NCI-H82 treated with DMSO at 0.1 percent for 48 hours (cell line): ENCODE measurements around the gene NRF1.
"Not testable (repeated sequence)": the region's sequence is repeated elsewhere in the genome, so short reads cannot be mapped to it uniquely, and the experiment has no call there.

Source experiments
- DNase-seq: peaks from one replicate; lab custom pipeline; 2025; ENCODE audit not compliant: unreplicated experiment; lab: John Stamatoyannopoulos, UW

Gene NRF1

DNA sequence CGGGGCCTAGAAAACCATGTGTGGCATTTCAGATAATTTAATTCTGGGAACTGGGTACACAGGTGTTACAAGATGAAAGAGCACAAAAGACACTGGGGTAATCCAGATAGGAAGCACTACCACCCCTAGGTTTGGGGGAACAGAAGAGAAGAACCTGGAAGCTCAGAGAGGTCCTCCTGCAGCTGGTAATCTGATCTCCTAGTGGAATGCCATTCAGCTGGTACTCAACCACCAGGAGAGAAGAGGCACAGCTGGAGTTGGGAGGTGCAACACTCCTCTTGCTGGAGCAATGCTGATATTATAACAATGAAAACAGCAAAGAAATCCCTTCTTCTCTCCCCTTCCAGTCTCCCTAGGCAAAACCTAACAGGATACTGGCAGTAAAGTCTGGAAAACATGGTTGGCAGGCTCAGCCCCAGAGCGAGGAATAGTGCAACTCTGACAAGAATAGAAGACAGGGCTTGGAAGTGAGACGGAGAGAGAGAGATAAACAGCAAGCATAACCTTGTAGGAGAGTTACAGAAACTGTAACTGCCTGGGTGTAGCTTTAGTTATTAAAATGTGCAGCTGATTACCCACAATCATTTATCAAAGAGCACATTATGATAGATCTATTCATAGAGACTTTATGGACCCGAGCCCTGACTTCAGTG is 35.0 kb downstream of the NRF1 start:
- no peak for DNase-seq

- no peak for DNase-seq
Measured at GRCh38 chr7:129649128-129649690, 37.7 kb downstream of the NRF1 start.

- DNase-seq, result no peak
Measured at GRCh38 chr7:129650056-129650758, 38.7 kb downstream of the NRF1 start.

GRCh38 chr7:129652914-129653313 is 41.4 kb downstream of the NRF1 start:
- no peak for DNase-seq

- no peak for DNase-seq
Measured at GRCh38 chr7:129655811-129656210, 44.3 kb downstream of the NRF1 start.

- DNase-seq, result no peak
Measured at GRCh38 chr7:129657363-129657762, 45.8 kb downstream of the NRF1 start.

DNA sequence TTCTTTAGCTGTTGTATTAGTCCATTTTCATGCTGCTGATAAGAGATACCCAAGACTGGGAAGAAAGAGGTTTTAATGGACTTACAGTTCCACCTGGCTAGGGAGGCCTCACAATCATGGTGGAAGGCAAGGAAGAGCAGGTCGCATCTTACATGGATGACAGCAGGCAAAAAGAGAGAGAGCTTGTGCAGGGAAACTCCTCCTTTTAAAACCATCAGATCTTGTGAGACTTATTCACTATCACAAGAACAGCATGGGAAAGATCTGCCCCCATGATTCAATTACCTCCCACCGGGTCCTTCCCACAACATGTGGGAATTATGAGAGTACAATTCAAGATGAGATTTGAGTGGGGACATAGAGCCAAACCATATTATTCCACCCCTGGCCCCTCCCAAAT is 48.4 kb downstream of the NRF1 start:
- not testable (repeated sequence) for DNase-seq

- no peak for DNase-seq
Measured at GRCh38 chr7:129661645-129662182, 50.2 kb downstream of the NRF1 start.

DNA sequence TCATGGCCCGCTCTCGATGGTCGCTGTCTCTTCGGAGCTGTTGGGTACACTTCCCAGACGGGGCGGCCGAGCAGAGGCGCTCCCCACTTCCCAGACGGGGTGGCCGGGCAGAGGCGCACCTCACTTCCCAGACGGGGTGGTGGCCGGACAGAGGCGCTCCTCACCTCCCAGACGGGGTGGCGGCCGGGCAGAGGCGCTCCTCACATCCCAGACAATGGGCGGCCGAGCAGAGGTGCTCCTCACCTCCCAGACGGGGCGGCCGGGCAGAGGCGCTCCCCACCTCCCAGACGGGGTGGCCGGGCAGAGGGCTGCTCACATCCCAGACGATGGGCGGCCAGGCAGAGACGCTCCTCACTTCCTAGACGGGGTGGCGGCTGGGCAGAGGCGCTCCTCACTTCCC is 51.7 kb downstream of the NRF1 start:
- not testable (repeated sequence) for DNase-seq

GRCh38 chr7:129664029-129665012 is 52.8 kb downstream of the NRF1 start:
- DNase-seq, result peak; percentile 33

GRCh38 chr7:129665013-129665401 is 53.5 kb downstream of the NRF1 start:
- no peak for DNase-seq

DNA sequence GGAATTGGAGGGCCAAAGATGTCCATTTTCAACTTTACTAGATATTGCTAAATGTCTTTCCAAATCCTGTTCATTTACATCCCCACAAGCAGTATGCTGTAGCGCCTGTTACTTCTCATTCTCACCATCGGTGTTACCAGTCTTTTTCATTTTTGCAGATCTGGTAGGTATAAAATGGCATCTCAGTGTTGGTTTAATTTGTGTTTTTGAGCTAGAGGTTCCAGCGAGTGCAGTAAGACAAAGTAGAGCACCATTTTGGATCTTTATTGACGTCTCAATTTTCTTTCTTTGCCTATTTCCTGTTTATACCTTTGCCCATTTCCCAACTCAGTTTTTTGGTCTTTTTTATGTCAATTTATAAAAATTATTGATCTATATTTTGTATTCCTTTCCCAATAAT is 55.6 kb downstream of the NRF1 start:
- no peak for DNase-seq

DNA sequence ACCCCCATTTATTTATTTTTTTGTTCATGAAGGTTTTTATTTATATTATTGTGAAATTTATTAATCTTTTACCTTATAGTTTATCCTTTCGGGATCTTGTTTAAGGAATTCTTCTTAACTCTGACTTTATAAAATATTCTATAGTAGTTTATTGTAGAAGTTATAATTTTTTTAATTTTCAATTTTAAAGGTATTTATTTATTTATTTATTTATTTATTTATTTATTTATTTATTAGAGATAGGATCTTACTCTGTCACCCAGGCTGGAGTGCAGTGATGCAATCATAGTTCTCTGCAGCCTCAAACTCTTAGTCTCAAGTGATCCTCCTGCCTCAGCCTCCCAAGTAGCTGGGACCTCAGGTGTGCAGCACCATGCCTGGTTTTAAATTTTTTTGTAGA is 56.0 kb downstream of the NRF1 start:
- DNase-seq, result no peak

- DNase-seq, result no peak
Measured at GRCh38 chr7:129669901-129670300, 58.4 kb downstream of the NRF1 start.

- no peak for DNase-seq
Measured at GRCh38 chr7:129670656-129671055, 59.1 kb downstream of the NRF1 start.

DNA sequence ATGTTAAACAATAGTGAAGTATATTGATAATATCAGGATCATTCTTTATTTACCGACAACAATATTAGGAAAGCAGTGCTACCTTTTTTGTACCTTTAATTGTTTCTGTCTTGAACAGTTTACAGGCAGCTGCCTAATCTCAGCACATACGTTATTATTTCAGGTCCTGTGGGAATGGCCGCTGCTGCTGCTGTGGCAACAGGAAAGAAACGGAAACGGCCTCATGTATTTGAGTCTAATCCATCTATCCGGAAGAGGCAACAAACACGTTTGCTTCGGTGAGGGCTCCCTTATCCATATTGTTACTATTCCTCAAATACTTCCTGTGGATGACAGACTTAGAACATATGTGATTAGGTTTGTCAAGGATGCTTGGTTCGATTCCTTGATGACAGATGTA is 59.7 kb downstream of the NRF1 start:
- DNase-seq, result no peak

DNA sequence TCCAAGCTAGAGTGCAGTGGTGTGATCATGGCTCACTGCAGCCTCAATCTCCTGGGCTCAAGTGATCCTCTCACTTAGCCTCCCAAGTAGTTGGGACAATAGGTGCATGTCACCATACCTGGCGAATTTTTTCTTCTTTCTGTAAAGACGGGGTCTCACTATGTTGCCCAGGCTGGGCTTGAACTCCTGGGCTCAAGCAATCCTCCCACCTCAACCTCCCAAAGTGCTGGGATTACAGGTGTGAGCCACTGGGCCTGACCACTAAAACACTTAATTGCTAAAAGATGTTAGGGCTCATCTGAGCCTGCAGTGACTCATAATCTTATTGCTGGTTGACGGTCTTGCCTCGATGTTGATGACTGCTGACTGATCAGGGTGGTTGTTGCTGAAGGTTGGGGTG is 63.0 kb downstream of the NRF1 start:
- DNase-seq, result not testable (repeated sequence)

- DNase-seq, result no peak
Measured at GRCh38 chr7:129675521-129675920, 64.0 kb downstream of the NRF1 start.

DNA sequence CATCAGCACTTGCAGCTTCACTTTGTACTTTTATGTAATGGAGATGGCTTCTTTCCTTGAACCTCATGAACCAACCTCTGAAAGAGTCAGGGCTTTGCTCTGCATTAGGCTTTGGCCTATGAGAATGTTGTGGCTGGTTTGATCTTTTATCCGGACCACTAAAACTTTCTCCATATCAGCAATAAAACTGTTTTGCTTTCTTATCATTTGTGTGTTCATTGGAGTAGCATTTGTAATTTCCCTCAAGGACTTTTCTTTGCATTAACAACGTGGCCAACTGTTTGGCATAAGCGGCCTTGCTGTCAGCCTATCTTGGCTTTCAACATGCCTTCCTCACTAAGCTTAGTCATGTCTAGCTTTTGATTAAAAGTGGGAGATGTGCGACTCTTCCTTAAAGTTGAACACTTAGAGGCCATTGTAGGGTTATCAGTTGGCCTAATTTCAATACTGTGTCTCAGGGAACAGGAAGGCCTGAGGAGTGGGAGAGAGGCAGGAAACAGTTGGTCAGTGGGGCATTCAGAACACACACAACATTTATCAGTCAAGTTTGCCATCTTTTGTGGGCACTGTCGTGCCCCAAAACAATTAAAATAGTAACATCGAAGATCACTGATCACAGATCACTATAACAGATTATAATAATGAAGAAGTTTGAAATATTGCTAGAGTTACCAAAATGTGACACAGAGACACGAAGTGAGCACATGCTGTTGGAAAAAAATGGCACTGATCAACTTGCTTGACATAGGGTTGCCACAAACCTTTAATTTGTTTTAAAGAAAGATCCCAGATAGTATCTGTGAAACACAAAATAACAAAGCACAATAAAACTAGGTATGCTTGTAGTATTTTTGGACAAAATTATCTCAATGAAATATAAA is 64.7 kb downstream of the NRF1 start:
- no peak for DNase-seq

GRCh38 chr7:129677796-129678195 is 66.3 kb downstream of the NRF1 start:
- DNase-seq, result no peak
